Thymus (tissue), 11 donors: ENCODE data around the gene TACC3. TPM values are rescaled to one million over a fixed set of nuclear protein-coding genes. Genes with fewer than 3 reads are reported as not detected.

ENCODE experiments used
- DNase-seq, 9 donors: peaks; one replicate each; pipeline ENCODE4 v3.0.0-alpha.2; 2013; ENCODE audit warnings: low spot score in 9 of 9, low read depth in 6 of 9, missing footprints in 1 of 9
- H3K27ac ChIP-seq, 2 donors: one replicate each; pipeline ENCODE4 v1.5.1; 2013; ENCODE audit warnings: control low read depth in 1 of 2, low read depth in 1 of 2, low read length in 1 of 2, mild to moderate bottlenecking in 1 of 2, moderate library complexity in 1 of 2
- H3K27me3 ChIP-seq, 2 donors: one replicate each; pipeline ENCODE4 v1.5.1; 2013; ENCODE audit warnings: low read length in 1 of 2; ENCODE audit not compliant: control insufficient read depth in 2 of 2, insufficient read depth in 1 of 2
- H3K36me3 ChIP-seq, 2 donors: one replicate each; pipeline ENCODE4 v1.5.1; 2013; ENCODE audit warnings: low read length in 1 of 2, mild to moderate bottlenecking in 1 of 2, moderate library complexity in 1 of 2; ENCODE audit not compliant: control insufficient read depth in 2 of 2, insufficient read depth in 2 of 2
- H3K4me1 ChIP-seq, 2 donors: one replicate each; pipeline ENCODE4 v1.5.1; 2013; ENCODE audit warnings: low read length in 2 of 2; ENCODE audit not compliant: control insufficient read depth in 2 of 2, insufficient read depth in 2 of 2
- H3K4me3 ChIP-seq, 2 donors: one replicate each; pipeline ENCODE4 v1.5.1; 2013; ENCODE audit warnings: low read length in 2 of 2, control low read depth in 1 of 2, mild to moderate bottlenecking in 1 of 2
- H3K9me3 ChIP-seq, 2 donors: one replicate each; pipeline ENCODE4 v1.5.1; 2013; ENCODE audit warnings: low read length in 1 of 2, mild to moderate bottlenecking in 1 of 2; ENCODE audit not compliant: control insufficient read depth in 2 of 2, insufficient read depth in 1 of 2
- WGBS: extraction: QIAGEN DNeasy Blood & Tissue Kit; methylation state at CpG from one replicate; pipeline ENCODE4 v1.1.7; 2013; 5-methylcytosine and 5-hydroxymethylcytosine counted together
- polyA plus RNA-seq: library from polyadenylated mRNA; stranded (reverse); fragments of 200-250 nt; gene quantifications from one replicate; pipeline ENCODE4 v1.2.3, GENCODE V29; 2013
- total RNA-seq: library from RNA; stranded (reverse); fragments of 120-200 nt; gene quantifications from one replicate; pipeline ENCODE4 v1.2.4, GENCODE V29; 2013
- donor health status: healthy.

Gene TACC3
- total and polyA plus RNA-seq, 2 donors: 31.4 to 46.7 TPM

- Histone ChIP-seq H3K4me3 (no peak overlapping the region), H3K9me3 (peaks cover 25 to 40% of the 10 kb centered on the region in 2 donors), H3K36me3 (peaks cover 93 to 95% of the 10 kb centered on the region in 2 donors), H3K27ac (no peak overlapping the region), H3K27me3 (peaks cover 0 to 2% of the 10 kb centered on the region in 2 donors), H3K4me1 (no peaks in the 10 kb centered on the region)
- no peak for DNase-seq
- WGBS: 98% methylated on average over 22 of the region's 22 CpGs
Observed at GRCh38 chr4:1740021-1740545, 18.8 kb downstream of the TACC3 start.

- H3K36me3 ChIP-seq: peaks cover 88 to 91% of the 10 kb centered on the region in 2 donors
- H3K9me3 ChIP-seq: peaks cover 19 to 30% of the 10 kb centered on the region in 2 donors
- peaks cover 0 to 2% of the 10 kb centered on the region in 2 donors for H3K27me3 ChIP-seq
- no peak overlapping the region for H3K27ac ChIP-seq
- no peak overlapping the region for H3K4me3 ChIP-seq
- 92% methylated on average over 17 of the region's 17 CpGs for WGBS
- no peak for DNase-seq
- H3K4me1 ChIP-seq: no peaks in the 10 kb centered on the region
Observed at GRCh38 chr4:1741208-1741607, 19.9 kb downstream of the TACC3 start.

GRCh38 chr4:1743551-1743950 is 22.2 kb downstream of the TACC3 start:
- WGBS: 89% methylated on average over 12 of the region's 12 CpGs
- Histone ChIP-seq H3K36me3 (peaks cover 64 to 67% of the 10 kb centered on the region in 2 donors), H3K27me3 (peaks cover 0 to 8% of the 10 kb centered on the region in 2 donors), H3K9me3 (peaks cover 0 to 8% of the 10 kb centered on the region in 2 donors), H3K27ac (no peak overlapping the region), H3K4me1 (peaks cover 0 to 5% of the 10 kb centered on the region in 2 donors), H3K4me3 (no peak overlapping the region)
- DNase-seq: no peak

- no peak overlapping the region for H3K4me3 ChIP-seq
- 99% methylated on average over 6 of the region's 6 CpGs for WGBS
- peaks cover 0 to 4% of the 10 kb centered on the region in 2 donors for H3K9me3 ChIP-seq
- H3K36me3 ChIP-seq: peaks cover 61 to 63% of the 10 kb centered on the region in 2 donors
- DNase-seq: no peak
- no peak overlapping the region for H3K27ac ChIP-seq
- peaks cover 0 to 8% of the 10 kb centered on the region in 2 donors for H3K4me1 ChIP-seq
- H3K27me3 ChIP-seq: peaks cover 0 to 9% of the 10 kb centered on the region in 2 donors
Observed at GRCh38 chr4:1743975-1744374, 22.7 kb downstream of the TACC3 start.

- peaks cover 55 to 57% of the 10 kb centered on the region in 2 donors for H3K36me3 ChIP-seq
Observed at GRCh38 chr4:1744552-1744951, 23.2 kb downstream of the TACC3 start.

GRCh38 chr4:1745165-1745564 is 23.8 kb downstream of the TACC3 start:
- H3K27me3 ChIP-seq: peaks cover 0 to 9% of the 10 kb centered on the region in 2 donors
- H3K9me3 ChIP-seq: no peaks in the 10 kb centered on the region
- 97% methylated on average over 13 of the region's 13 CpGs for WGBS
- H3K36me3 ChIP-seq: peaks cover 49 to 52% of the 10 kb centered on the region in 2 donors
- H3K27ac ChIP-seq: no peak overlapping the region
- DNase-seq: no peak
- H3K4me3 ChIP-seq: no peak overlapping the region
- peaks cover 0 to 11% of the 10 kb centered on the region in 2 donors for H3K4me1 ChIP-seq

More at GRCh38 chr4:1744552-1744951, 23.2 kb downstream of the TACC3 start:
- no peak overlapping the region for H3K27ac ChIP-seq
- 98% methylated on average over 14 of the region's 14 CpGs for WGBS
- H3K4me3 ChIP-seq: no peak overlapping the region
- H3K9me3 ChIP-seq: no peaks in the 10 kb centered on the region
- H3K4me1 ChIP-seq: peaks cover 0 to 10% of the 10 kb centered on the region in 2 donors
- no peak for DNase-seq
- peaks cover 0 to 9% of the 10 kb centered on the region in 2 donors for H3K27me3 ChIP-seq

GRCh38 chr4:1745697-1746096 is 24.4 kb downstream of the TACC3 start:
- 91% methylated on average over 12 of the region's 12 CpGs for WGBS

GRCh38 chr4:1746265-1746691 is 25.0 kb downstream of the TACC3 start:
- 25% methylated on average over 17 of the region's 17 CpGs for WGBS
- Histone ChIP-seq H3K9me3 (no peaks in the 10 kb centered on the region), H3K27me3 (peaks cover 0 to 9% of the 10 kb centered on the region in 2 donors), H3K27ac (no peak overlapping the region), H3K4me3 (no peak overlapping the region), H3K36me3 (peaks cover 37 to 41% of the 10 kb centered on the region in 2 donors), H3K4me1 (peaks cover 0 to 15% of the 10 kb centered on the region in 2 donors)
- DNase-seq: peak in 6 of 9 donors; percentile 54 to 81 (median 72)

More at GRCh38 chr4:1745697-1746096, 24.4 kb downstream of the TACC3 start:
- H3K36me3 ChIP-seq: peaks cover 43 to 46% of the 10 kb centered on the region in 2 donors
- H3K4me1 ChIP-seq: peaks cover 0 to 11% of the 10 kb centered on the region in 2 donors
- peaks cover 0 to 9% of the 10 kb centered on the region in 2 donors for H3K27me3 ChIP-seq
- H3K9me3 ChIP-seq: no peaks in the 10 kb centered on the region
- no peak overlapping the region for H3K4me3 ChIP-seq
- no peak for DNase-seq
- H3K27ac ChIP-seq: no peak overlapping the region

- DNase-seq: no peak
Observed at GRCh38 chr4:1746919-1747602, 25.7 kb downstream of the TACC3 start.

More at GRCh38 chr4:1746919-1747602, 25.7 kb downstream of the TACC3 start:
- Histone ChIP-seq H3K4me3 (no peak overlapping the region), H3K27ac (no peak overlapping the region), H3K27me3 (peaks cover 0 to 9% of the 10 kb centered on the region in 2 donors), H3K36me3 (peaks cover 30 to 33% of the 10 kb centered on the region in 2 donors), H3K9me3 (no peaks in the 10 kb centered on the region), H3K4me1 (peaks cover 0 to 22% of the 10 kb centered on the region in 2 donors)
- WGBS: 94% methylated on average over 33 of the region's 33 CpGs
